Transverse colon (tissue), 4 donors: ENCODE results near the gene MRPL14. TPM values are rescaled to one million over a fixed set of nuclear protein-coding genes. Genes with fewer than 3 reads are reported as not detected.

Experiments
- DNase-seq: peaks from one replicate; pipeline ENCODE4 v3.0.0-alpha.2; 2019
- H3K27ac ChIP-seq, 4 donors: fragments of 200-600 bp; sonication (generic); 2 replicates each; pipeline ENCODE4 v1.5.1; 2016 to 2018; ENCODE audit warnings: inconsistent platforms in 4 of 4
- H3K27me3 ChIP-seq: fragments of 200-600 bp; sonication (generic); 2 replicates; pipeline ENCODE4 v1.5.1; 2017; ENCODE audit warnings: inconsistent platforms
- H3K36me3 ChIP-seq, 4 donors: fragments of 200-600 bp; sonication (generic); 2 replicates each; pipeline ENCODE4 v1.5.1; 2017 to 2019; ENCODE audit warnings: inconsistent platforms in 4 of 4
- H3K4me1 ChIP-seq, 4 donors: fragments of 200-600 bp; sonication (generic); 2 replicates each; pipeline ENCODE4 v1.5.1; 2017 to 2020; ENCODE audit warnings: inconsistent platforms in 4 of 4
- H3K4me3 ChIP-seq, 4 donors: fragments of 200-600 bp; sonication (generic); 1 replicate in 1 of 4; 2 replicates in 3 of 4; pipeline versions ENCODE4 v1.5.1 to v1.6.1; 2017 to 2019; ENCODE audit warnings: inconsistent platforms in 4 of 4
- H3K9me3 ChIP-seq, 2 donors: fragments of 200-600 bp; sonication (generic); 2 replicates each; pipeline ENCODE4 v1.5.1; 2017 to 2019; ENCODE audit warnings: inconsistent platforms in 2 of 2
- CTCF ChIP-seq, 5 experiments: fragments of 200-600 bp in 3 of 5; fragments of 450-650 bp in 2 of 5; sonication (generic) in 3 of 5; IDR thresholded peaks; 1 replicate in 2 of 5; 2 replicates in 3 of 5; pipeline ENCODE4 v1.5.1; 2016 to 2017; ENCODE audit warnings: antibody characterized with exemption in 5 of 5, inconsistent platforms in 3 of 5, mild to moderate bottlenecking in 2 of 5, moderate library complexity in 1 of 5
- EP300 ChIP-seq: sonication (generic); formaldehyde crosslinking; IDR thresholded peaks from one replicate; pipeline ENCODE4 v1.6.1; 2017; ENCODE audit warnings: antibody characterized with exemption, low read depth
- POLR2A ChIP-seq: fragments of 450-650 bp; IDR thresholded peaks from one replicate; pipeline ENCODE4 v1.6.1; 2016; ENCODE audit warnings: antibody characterized with exemption, mild to moderate bottlenecking, moderate library complexity
- POLR2AphosphoS5 ChIP-seq, 3 donors: sonication (generic); formaldehyde crosslinking; IDR thresholded peaks; one replicate each; pipeline ENCODE4 v1.6.1; 2016; ENCODE audit warnings: antibody characterized with exemption in 3 of 3
- WGBS, 2 donors: methylation state at CpG; one replicate each; pipeline ENCODE4 v1.1.5; 2018; ENCODE audit warnings: low coverage in 1 of 2; 5-methylcytosine and 5-hydroxymethylcytosine counted together
- in situ Hi-C, 4 donors: fragments of 200-750 bp; cut with MboI; loops; one replicate each; pipeline versions ENCODE4 v1.15.0 to v1.15.1; 2017; ENCODE audit warnings: low sequenced_read_pairs in 3 of 4, low pct_ligation_motif_present in 1 of 4, low pct_unique_long_range_greater_than_20kb in 1 of 4
- intact Hi-C: fragments of 100-400 bp; cut with DNase I; formaldehyde crosslinking; loops from one replicate; pipeline ENCODE4 v1.15.1; 2023; ENCODE audit warnings: low total_unique reads
- total RNA-seq, 4 donors: library from RNA; depleted of rRNA; stranded (reverse); fragments of >200 nt; gene quantifications; one replicate each; pipeline ENCODE4 v1.1.0, GENCODE V29; 2016

MRPL14 gene
- total RNA-seq, 4 donors from 2014 or later: 15.5 to 54.6 (median 45.9) TPM

GRCh38 chr6:44064089-44064947 lies 62.9 kb downstream of the MRPL14 start:
- 58% methylated on average over 17 of the region's 17 CpGs; no CpG with 5 or more reads in 1 of the 2 donors for WGBS, 2 donors
- no peak for TF ChIP-seq POLR2A
- TF ChIP-seq EP300: peak; percentile 22
- peak; percentile 34 for DNase-seq
- no peaks in the 10 kb centered on the region for H3K9me3 ChIP-seq
- H3K4me3 ChIP-seq: no peak overlapping the region
- no peaks in the 10 kb centered on the region for H3K36me3 ChIP-seq
- in situ Hi-C loops: no loop called here
- H3K4me1 ChIP-seq: peaks cover 0 to 16% (median 7%) of the 10 kb centered on the region in 4 donors
- intact Hi-C loops: no loop called here
- H3K27me3 ChIP-seq: no peaks in the 10 kb centered on the region
- peak overlapping the region in 1 of 4 donors; percentile 16 for H3K27ac ChIP-seq

DNA sequence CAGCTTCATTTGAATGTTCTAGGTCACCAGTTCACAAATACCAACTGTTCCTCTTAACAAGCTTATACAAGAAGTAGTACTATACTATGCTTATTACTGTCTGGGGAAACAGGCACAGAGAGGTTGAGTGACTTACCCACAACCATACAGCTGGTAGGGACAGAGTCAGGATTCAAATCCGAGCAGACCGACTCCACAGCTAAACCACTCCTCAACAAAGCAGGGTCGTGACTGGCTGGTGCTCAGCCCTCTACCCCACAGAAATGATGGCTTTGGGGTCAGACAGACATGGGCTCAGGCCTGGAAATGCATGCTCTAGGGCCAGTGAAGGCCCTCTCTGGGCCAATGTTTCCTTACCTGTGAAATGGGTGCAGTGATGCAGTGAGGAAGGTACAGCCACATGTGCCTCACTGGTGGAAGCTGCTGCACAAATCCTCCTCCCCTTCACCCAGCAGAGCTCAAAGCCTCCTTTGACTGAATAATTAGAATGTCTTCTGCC lies 63.6 kb downstream of the MRPL14 start:
- H3K4me1 ChIP-seq: peaks cover 5 to 22% (median 13%) of the 10 kb centered on the region in 4 donors
- WGBS, 2 donors: 70% methylated on average over 3 of the region's 3 CpGs; no CpG with 5 or more reads in 1 of the 2 donors
- in situ Hi-C loops: no loop called here
- no peak for DNase-seq
- intact Hi-C loops: no loop called here
- H3K4me3 ChIP-seq: no peak overlapping the region
- no peak for TF ChIP-seq POLR2AphosphoS5 (IDR thresholded peaks at IDR 0.05)
- TF ChIP-seq POLR2A: no peak
- no peak for TF ChIP-seq CTCF (IDR thresholded peaks at IDR 0.05)
- TF ChIP-seq EP300: no peak
- H3K27me3 ChIP-seq: no peaks in the 10 kb centered on the region
- H3K36me3 ChIP-seq: no peaks in the 10 kb centered on the region
- H3K9me3 ChIP-seq: no peaks in the 10 kb centered on the region
- no peak overlapping the region for H3K27ac ChIP-seq

Other genes with a start within 250 kb of the MRPL14 start
- gene TMEM63B, start 102 bp upstream of the MRPL14 start, total RNA-seq: 100 to 1,000 TPM in 2 of 4 donors, 10 to 100 TPM in 2; 35.0 to 258 (median 89.4) TPM
- 10 to 100 TPM in 1 of 4 donors, 1 to 10 TPM in 2, not detected in 1; 1.6 to 19.8 (median 4.9) TPM for gene CAPN11, start 31.4 kb upstream of the MRPL14 start, total RNA-seq
- under 1 TPM in 1 of 4 donors, not detected in 3; 0.95 TPM for gene MYMX, start 89.5 kb upstream of the MRPL14 start, total RNA-seq
- 10 to 100 TPM; 25.1 to 45.2 (median 35.6) TPM for gene SLC29A1, start 96.1 kb upstream of the MRPL14 start, total RNA-seq
- gene HSP90AB1, start 119.6 kb upstream of the MRPL14 start, total RNA-seq: 100 to 1,000 TPM; 105 to 371 (median 242) TPM
- gene SLC35B2, start 130.1 kb upstream of the MRPL14 start, total RNA-seq: 10 to 100 TPM in 3 of 4 donors, 1 to 10 TPM in 1; 9.0 to 36.4 (median 22.5) TPM
- 10 to 100 TPM in 3 of 4 donors, 1 to 10 TPM in 1; 2.6 to 67.3 (median 19.0) TPM for gene NFKBIE, start 138.1 kb upstream of the MRPL14 start, total RNA-seq
- 1 to 10 TPM in 2 of 4 donors, under 1 TPM in 2; 0.14 to 3.8 (median 1.7) TPM for gene TMEM151B, start 143.0 kb upstream of the MRPL14 start, total RNA-seq
- 10 to 100 TPM in 3 of 4 donors, 1 to 10 TPM in 1; 9.1 to 18.3 (median 14.8) TPM for gene AARS2, start 185.9 kb upstream of the MRPL14 start, total RNA-seq
- not detected for gene SPATS1, start 215.2 kb upstream of the MRPL14 start, total RNA-seq